Measurements from ENCODE around the gene OPN4.
A peak's percentile ranks its signal among the peaks of the same experiment; 100 is the strongest.

OPN4 gene

GRCh38 chr10:86705139-86705538, 50.8 kb downstream of the OPN4 start:
- no peak for DNase-seq

GRCh38 chr10:86705905-86706304, 51.6 kb downstream of the OPN4 start:
- DNase-seq = no peak

- DNase-seq = no peak
Observed at GRCh38 chr10:86706401-86706841, 52.1 kb downstream of the OPN4 start.

GRCh38 chr10:86706977-86707376, 52.6 kb downstream of the OPN4 start:
- DNase-seq = no peak

- no peak for DNase-seq
Observed at GRCh38 chr10:86707505-86707904, 53.2 kb downstream of the OPN4 start.

- no peak for DNase-seq
Observed at GRCh38 chr10:86708068-86708782, 53.9 kb downstream of the OPN4 start.

- DNase-seq = no peak
Observed at GRCh38 chr10:86708783-86709380, 54.5 kb downstream of the OPN4 start.

- DNase-seq = no peak
Observed at GRCh38 chr10:86709396-86710185, 55.2 kb downstream of the OPN4 start.

GRCh38 chr10:86710987-86711512, 56.7 kb downstream of the OPN4 start:
- DNase-seq = peak; percentile 62

- DNase-seq = no peak
Observed at GRCh38 chr10:86711513-86712316, 57.4 kb downstream of the OPN4 start.

GRCh38 chr10:86712317-86712707, 58.0 kb downstream of the OPN4 start:
- DNase-seq = peak; percentile 44

- DNase-seq = no peak
Observed at GRCh38 chr10:86715156-86715795, 60.9 kb downstream of the OPN4 start.

- DNase-seq = no peak
Observed at GRCh38 chr10:86715836-86716235, 61.5 kb downstream of the OPN4 start.
